Activated naive CD4-positive, alpha-beta T cell treated with anti-CD3 and anti-CD28 coated beads, Interleukin-2, amount 50 U/mL, for 72 hours (primary cell): ENCODE results near the gene MS4A10. TPM values are rescaled to one million over a fixed set of nuclear protein-coding genes. Genes with fewer than 3 reads are reported as not detected.
"Not testable (repeated sequence)": the region's sequence is repeated elsewhere in the genome, so short reads cannot be mapped to it uniquely, and the experiment has no call there.

Experiments
- ATAC-seq, 2 donors: fragments of 150-1000 bp; cut with Tn5 transposase; 2 replicates each; pipeline ENCODE4 v1.10.0; 2021; ENCODE audit warnings: mild to moderate bottlenecking in 2 of 2, moderate library complexity in 2 of 2
- DNase-seq, 2 donors: peaks; one replicate each; pipeline ENCODE4 v3.0.0; 2021 to 2022; ENCODE audit warnings: low spot score in 2 of 2
- H3K27ac Mint-ChIP-seq, 2 donors: one replicate each; pipeline ENCODE4 v1.8.0; 2022; ENCODE audit warnings: mild to moderate bottlenecking in 2 of 2, mixed read lengths in 2 of 2
- H3K36me3 Mint-ChIP-seq, 2 donors: one replicate each; pipeline ENCODE4 v1.8.0; 2022; ENCODE audit warnings: mixed read lengths in 2 of 2
- H3K9me3 Mint-ChIP-seq, 2 donors: one replicate each; pipeline ENCODE4 v1.8.0; 2022; ENCODE audit warnings: mixed read lengths in 2 of 2
- total RNA-seq, 2 donors: library from RNA; stranded (reverse); gene quantifications; one replicate each; pipeline ENCODE4 v1.2.3, GENCODE V29; 2022

MS4A10 gene
- total RNA-seq, 2 donors from 2014 or later: not detected

DNA sequence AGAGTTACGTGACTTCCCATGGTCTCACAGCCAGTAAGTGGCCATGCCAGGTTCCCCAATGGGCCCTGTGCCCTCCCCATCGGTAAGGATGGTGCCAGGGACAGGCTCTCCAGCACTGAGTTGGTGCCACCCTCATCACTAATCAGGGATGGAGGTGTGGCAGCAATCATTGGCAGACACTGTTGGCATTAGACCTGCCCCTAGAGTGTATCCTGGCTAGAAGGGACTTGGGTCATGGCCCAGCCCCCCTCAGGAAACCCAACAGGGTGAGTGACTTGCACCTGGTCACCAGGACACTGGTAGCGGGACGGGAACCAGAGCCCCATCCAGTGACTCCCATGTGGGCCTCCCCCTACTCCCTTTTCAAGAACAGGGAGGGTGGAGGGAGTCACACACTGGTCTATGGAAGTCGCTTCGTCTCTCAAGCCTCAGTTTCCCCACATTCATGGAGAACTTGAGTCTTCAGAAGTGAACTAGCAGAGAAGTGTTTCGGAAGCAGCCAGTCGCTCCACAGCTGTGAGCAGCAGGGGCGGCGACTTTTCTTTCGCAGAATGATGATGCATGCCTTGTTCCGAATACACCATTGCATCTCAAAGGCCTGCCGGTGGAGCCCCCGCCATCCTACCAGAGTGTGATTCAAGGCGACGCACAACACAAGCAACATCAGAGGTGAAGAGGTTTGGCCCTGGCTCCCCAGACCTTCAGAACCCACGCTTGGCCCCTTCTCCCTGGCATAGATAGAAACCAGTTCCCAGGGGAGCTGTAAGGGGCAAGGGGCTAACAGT lies 12.9 kb downstream of the MS4A10 start:
- DNase-seq (no peak), ATAC-seq (no peak)
- Mint-ChIP-seq H3K9me3 (no peaks in the 10 kb centered on the region), H3K27ac (no peak overlapping the region), H3K36me3 (no peaks in the 10 kb centered on the region)

DNA sequence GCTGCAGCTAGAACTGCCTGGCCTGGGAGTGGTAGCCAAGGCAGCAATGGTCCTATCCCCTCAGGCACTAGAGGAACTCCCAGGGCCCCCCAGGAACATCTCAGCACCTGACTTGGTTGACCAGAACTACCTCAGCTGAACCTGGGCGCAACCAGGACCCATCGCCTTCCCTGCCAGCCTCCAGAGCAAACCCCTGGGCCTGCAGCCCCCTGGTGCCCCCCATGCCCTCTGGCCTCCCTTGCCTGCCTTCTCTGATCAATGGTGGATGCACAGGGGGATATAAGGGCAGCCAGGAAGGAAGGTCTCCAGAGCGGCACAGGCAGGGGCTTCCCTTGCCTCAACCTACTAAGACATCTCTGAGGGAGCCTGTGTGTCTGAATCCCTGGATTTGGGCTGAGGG lies 13.5 kb downstream of the MS4A10 start:
- Mint-ChIP-seq H3K36me3 (no peaks in the 10 kb centered on the region), H3K27ac (no peak overlapping the region), H3K9me3 (no peaks in the 10 kb centered on the region)
- DNase-seq (no peak), ATAC-seq (no peak)

DNA sequence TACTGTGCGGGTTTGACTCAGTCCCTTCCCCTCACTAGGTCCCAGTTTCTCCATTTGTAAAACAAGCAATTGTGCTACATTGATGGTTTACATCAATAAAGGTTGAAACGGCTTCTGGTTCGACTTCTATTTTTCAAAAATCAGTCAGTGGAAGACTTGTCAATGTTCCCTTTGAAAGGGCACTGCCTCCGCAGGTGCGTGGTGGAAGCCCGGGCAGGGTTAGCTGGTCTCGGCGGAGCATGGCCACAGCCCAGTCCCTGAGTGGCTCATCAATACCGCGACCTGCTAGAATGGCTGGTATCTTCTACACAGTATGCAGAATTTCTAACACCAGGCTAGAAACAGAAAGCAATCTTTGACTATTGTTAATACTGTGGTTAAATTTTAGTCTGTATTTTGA lies 16.1 kb downstream of the MS4A10 start:
- Mint-ChIP-seq H3K27ac (no peak overlapping the region), H3K36me3 (no peaks in the 10 kb centered on the region), H3K9me3 (no peaks in the 10 kb centered on the region)
- ATAC-seq (no peak), DNase-seq (no peak)

DNA sequence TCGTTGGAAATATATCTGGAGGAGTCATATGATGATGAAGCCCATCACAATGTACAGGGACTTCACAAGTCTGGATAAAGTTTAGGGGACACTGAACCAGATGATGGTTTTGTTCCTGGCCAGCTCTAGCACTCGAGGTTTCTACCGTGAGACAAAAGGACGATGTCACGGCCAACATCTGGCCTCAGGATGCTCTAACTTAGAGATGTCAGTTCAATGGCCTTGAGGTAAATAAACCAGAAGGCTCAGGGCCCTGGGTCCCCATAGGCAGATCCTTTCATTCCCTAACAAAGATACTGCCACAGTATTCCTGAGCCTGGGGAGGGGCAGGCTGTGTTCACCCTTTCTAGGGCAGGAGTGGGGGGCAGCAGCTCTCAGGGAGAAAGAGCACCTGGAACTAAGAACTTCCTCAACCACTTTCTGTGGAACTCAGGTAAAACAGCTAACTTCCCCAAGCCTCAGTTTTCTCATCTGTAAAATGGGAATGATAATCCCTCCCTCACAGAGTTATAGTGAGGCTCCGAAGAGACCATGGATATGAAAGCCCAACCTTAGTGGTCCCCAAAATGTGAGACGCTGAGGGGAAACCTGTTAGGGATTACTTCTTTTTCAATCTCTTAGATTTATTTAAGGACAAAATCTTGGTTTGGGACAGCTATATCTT lies 18.3 kb downstream of the MS4A10 start:
- Mint-ChIP-seq H3K27ac (no peak overlapping the region), H3K36me3 (no peaks in the 10 kb centered on the region), H3K9me3 (no peaks in the 10 kb centered on the region)
- DNase-seq (no peak), ATAC-seq (no peak)

DNA sequence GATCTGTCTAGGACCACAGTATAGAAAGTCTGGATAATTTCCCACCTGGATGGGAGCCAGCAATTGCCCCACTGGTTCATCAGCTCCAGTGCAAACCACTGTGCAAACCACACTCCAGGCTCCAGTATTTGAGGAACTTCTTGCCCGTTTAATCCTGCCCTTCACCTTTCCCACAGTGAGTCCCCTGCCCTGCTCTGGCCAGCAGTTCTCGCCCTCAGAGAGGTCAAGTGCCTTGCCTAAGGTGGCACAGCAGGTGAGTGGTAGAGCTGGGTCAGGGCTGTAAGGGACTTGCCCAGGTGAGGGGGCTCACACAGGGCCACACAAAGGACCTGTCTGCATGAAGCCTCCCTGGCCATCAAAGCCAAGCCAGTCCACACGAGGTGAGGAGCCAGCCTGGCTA lies 24.1 kb downstream of the MS4A10 start:
- ATAC-seq (no peak), DNase-seq (no peak)
- Mint-ChIP-seq H3K36me3 (no peaks in the 10 kb centered on the region), H3K9me3 (no peaks in the 10 kb centered on the region), H3K27ac (no peak overlapping the region)

DNA sequence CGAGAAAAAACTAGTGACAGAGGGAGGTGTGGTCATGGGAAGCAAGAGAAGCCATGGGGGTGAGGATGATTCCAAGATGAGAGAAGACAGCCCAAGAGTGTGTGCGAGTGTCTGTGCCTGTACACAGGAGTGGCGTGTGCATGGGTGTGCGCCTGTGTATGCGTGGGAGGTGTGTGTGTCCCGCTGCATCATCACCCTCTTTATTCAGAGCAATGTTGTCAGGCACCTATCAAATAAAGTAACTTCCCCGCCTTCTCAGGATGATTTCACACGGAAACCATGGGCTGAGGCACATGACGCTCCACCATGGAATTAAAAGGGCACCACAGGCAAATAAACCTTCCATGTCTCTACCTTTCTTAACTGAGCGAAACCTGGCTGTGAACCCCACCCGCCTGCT lies 24.6 kb downstream of the MS4A10 start:
- Mint-ChIP-seq H3K27ac (no peak overlapping the region), H3K36me3 (no peaks in the 10 kb centered on the region), H3K9me3 (no peaks in the 10 kb centered on the region)
- no peak for DNase-seq
- no peak for ATAC-seq

DNA sequence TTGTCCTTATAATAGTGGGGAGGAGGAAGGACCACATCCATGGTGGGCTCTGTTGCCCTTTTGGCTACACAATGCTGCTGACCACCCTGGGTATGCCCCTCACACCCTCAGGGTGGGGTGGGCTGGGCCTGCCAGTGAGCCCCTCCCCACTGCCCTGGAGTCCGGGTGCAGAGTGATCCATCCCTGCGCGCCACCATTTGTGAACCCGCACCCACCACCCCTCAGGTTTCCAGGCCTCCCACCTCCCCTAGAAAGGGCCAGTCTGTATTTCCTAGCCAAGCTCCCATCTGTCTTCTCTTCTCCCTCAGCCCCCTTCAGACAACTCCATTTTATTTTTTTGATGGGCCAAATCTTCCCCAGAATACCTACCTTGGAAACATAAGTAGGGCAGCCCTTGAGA lies 25.0 kb downstream of the MS4A10 start:
- H3K27ac Mint-ChIP-seq: no peak overlapping the region
- H3K9me3 Mint-ChIP-seq: no peaks in the 10 kb centered on the region
- no peak for ATAC-seq
- no peak for DNase-seq
- H3K36me3 Mint-ChIP-seq: no peaks in the 10 kb centered on the region

DNA sequence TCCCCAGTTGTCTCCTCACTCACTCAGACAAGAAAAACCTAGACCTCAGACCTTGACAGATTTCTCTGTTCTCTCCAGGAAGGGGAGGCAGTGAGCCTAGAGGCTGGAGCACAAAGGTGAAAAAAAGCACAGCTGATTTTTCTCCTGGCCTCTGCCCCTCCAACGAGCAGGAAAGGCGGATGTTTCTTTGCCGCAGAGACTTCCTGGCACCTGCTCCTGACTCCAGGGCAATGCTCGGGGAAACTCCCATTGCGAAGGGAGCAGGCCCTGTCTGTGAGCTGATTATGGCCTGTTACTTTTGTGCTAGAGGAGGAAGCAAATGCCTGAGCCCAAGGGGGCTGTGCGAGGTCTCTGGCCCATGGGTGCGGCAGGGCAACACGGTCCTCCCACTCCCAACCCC lies 25.4 kb downstream of the MS4A10 start:
- Mint-ChIP-seq H3K27ac (no peak overlapping the region), H3K36me3 (no peaks in the 10 kb centered on the region), H3K9me3 (no peaks in the 10 kb centered on the region)
- no peak for ATAC-seq
- no peak for DNase-seq

DNA sequence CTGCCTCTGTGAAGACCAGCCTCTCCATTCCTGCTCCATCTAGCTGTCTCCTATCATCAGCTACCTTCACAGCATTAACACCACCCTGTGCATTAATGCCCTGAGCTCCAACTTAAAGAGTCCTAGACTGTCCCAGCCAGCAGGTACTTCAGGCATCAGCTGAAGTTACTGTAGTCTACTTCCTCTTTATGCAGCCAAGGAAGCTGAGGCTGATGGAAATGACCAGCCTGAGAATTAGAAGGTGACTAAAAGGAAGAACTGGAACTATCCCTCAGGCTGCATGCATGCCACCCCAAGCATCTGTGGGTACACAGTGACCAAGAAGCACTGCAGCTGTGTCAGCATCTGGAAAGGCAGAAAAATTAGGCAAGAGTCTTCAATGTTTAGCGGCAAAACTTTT lies 28.2 kb downstream of the MS4A10 start:
- ATAC-seq: no peak
- H3K27ac Mint-ChIP-seq: no peak overlapping the region
- H3K9me3 Mint-ChIP-seq: peaks cover 6 to 9% of the 10 kb centered on the region in 2 donors
- DNase-seq: no peak
- H3K36me3 Mint-ChIP-seq: peaks cover 0 to 10% of the 10 kb centered on the region in 2 donors

DNA sequence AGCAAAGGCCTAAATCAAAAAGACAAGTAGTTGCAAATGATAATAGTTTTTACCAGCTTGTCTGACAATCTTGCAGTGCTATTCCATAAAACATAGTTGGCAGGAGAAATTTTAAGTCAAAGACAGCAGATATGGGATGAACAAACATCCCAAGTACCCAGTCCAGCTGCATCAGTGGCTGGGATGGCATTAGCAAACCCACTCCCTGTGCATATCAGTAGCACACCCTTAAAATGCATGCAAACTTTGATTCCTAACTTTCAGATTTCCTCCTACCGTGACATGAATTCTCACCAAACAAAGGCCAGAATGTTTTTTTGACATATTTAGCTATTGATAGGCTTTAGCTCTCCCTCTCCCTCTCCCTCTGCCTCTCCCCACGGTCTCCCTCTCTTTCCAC lies 29.0 kb downstream of the MS4A10 start:
- DNase-seq (no peak), ATAC-seq (no peak)
- Mint-ChIP-seq H3K27ac (no peak overlapping the region), H3K9me3 (peaks cover 6 to 9% of the 10 kb centered on the region in 2 donors), H3K36me3 (peaks cover 0 to 10% of the 10 kb centered on the region in 2 donors)

DNA sequence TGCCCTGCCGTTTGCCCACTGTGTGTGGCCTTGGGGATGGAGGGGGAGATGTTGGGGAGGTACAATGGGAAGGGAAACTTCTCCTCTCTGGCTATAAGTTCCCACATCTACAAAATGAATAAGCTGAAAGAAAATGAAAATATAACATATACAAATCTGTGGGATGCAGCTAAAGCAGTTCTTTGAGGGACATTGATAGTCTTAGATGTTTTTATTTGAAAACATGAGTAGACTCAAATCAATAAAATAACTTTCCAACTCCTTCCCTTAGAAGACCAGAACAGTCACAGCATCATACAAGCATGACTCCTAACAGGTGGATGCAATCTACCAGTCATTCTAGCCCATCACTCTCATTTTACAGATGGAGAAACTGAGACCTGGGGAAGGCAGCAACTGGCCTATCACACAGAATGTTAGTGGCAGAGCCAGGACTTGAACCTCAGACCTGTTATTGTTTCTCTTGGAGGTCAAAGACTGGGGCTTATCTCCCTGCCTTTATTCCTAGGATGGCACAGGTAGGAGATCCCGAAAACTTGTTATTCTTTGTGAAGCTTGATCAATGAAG lies 31.5 kb downstream of the MS4A10 start:
- DNase-seq: no peak
- Mint-ChIP-seq H3K9me3 (peaks cover 6 to 9% of the 10 kb centered on the region in 2 donors), H3K27ac (no peak overlapping the region), H3K36me3 (peaks cover 0 to 10% of the 10 kb centered on the region in 2 donors)
- ATAC-seq: no peak

DNA sequence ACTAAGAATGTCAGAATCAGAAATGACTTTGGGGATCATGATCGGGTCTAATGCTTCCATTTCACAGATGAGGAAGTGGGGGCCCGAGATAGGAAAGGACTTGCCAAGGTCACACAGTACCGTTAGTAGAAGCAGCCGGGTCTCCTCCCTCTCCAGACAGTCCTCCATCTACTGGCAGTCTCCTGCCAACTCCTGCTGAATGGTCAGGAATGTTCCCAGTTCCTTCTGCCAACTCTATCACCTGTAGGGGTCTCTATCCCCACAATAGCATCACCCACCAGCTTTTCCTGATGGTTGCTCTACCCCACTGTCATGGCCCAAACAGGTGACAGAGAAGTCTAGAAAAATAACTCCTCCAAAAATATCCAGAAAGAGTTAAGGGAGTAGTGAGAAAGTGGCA lies 32.9 kb downstream of the MS4A10 start:
- Mint-ChIP-seq H3K27ac (no peak overlapping the region), H3K36me3 (peaks cover 0 to 10% of the 10 kb centered on the region in 2 donors), H3K9me3 (peaks cover 6 to 9% of the 10 kb centered on the region in 2 donors)
- no peak for ATAC-seq
- DNase-seq: no peak

DNA sequence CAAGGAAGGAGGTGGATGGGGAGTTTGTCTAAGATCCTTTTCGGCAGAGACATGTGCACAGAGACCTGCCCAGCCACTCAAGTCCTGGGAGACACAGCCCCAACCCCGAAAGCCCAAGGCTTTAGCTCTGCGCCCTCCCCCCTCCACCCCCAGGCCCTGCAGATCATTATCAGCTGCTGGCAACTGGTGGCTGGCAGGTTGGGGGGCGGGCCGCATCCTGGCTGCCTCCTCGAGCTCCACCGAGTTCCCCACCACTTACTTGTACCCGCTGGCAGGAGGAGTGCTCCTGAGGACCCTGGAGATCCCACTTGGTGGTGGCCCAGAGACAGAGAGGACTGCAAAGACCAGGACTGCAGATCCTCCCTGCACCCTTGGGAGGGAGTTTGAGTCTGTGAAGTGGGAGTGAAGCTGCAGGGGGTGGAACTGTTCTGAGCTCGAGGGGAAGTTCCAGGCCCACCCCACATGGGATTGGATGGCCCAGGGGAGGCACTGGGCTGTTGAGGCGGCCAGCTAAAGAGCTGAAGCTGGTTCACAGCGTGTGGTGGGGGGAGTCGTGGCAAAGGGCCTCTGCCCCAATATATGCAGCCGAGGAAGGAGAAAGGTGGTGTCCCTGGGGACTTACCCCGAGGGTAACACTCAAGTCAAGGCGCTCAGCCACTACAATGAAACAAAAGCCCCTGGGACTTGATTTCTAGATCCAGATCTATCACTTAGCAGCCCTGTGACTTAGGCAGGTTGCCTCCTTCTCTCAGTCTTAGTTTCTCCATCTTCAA lies 36.9 kb downstream of the MS4A10 start:
- peaks cover 0 to 3% of the 10 kb centered on the region in 2 donors for H3K9me3 Mint-ChIP-seq
- ATAC-seq (no peak), DNase-seq (no peak)
- peak overlapping the region in 1 of 2 donors; percentile 68 for H3K27ac Mint-ChIP-seq
- peaks cover 0 to 6% of the 10 kb centered on the region in 2 donors for H3K36me3 Mint-ChIP-seq

DNA sequence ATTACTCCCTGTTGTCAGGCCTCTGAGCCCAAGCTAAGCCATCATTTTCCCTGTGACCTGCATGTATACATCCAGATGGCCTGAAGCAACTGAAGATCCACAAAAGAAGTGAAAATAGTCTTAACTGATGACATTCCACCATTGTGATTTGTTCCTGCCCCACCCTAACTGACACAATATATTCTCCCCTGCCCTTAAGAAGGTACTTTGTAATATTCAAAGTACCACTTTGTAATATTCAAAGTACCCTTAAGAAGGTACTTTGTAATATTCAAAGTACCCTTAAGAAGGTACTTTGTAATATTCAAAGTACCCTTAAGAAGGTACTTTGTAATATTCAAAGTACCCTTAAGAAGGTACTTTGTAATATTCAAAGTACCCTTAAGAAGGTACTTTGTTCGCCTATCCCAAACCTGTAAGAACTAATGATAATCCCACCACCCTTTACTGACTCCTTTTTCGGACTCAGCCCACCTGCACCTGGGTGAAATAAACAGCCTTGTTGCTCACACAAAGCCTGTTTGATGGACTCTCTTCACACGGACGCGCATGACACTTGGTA lies 38.7 kb downstream of the MS4A10 start:
- not testable (repeated sequence) for ATAC-seq, DNase-seq, H3K27ac Mint-ChIP-seq, H3K36me3 Mint-ChIP-seq, H3K9me3 Mint-ChIP-seq

DNA sequence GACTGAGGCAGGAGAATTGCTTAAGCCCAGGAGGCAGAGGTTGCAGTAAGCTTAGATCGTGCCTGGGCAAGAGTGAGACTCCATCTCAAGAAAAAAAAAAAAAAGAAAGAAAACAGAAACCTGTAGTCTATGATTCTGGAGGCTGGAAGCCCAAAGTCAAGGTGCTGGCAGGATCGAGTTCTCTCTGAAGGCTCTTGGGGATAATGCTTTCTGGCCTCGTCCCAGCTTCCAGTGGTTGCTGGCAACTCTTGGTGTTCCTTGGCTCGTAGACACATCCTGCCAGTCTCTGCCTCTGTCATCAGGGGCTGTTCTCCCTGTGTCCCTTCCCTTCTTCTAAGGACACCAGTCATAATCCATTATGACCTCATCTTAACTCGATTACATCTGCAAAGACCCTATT lies 40.0 kb downstream of the MS4A10 start:
- Mint-ChIP-seq H3K36me3 (no peaks in the 10 kb centered on the region), H3K9me3 (no peaks in the 10 kb centered on the region), H3K27ac (no peak overlapping the region)
- no peak for ATAC-seq
- DNase-seq: no peak

DNA sequence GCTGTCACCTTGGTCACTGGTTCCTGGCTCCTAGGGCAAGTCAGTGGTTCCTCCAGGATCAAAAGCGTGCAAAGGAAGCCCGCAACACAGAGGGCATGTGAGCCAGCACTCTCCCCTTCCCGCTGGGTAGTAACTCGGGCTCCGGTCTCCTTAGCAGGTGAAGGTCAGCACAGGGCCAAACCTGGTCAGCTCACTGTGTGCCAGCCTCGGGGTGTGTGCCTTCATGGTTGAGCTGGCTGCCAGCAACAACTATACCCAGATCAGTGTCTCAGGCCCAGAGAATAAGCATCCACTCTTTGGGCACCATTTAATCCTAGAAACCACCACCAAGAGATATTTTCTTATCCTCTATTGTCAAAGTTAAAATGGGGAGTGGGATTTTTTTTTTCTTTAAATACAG lies 40.7 kb downstream of the MS4A10 start:
- Mint-ChIP-seq H3K9me3 (no peaks in the 10 kb centered on the region), H3K36me3 (no peaks in the 10 kb centered on the region), H3K27ac (no peak overlapping the region)
- DNase-seq (no peak), ATAC-seq (no peak)
